Stimulated activated naive CD4-positive, alpha-beta T cell treated with Interleukin-2 at 50 U/mL for 16 hours (primary cell): ENCODE results near the gene ACBD6.

Experiments
- DNase-seq: peaks from one replicate; lab custom pipeline; 2025; lab: John Stamatoyannopoulos, UW

Gene ACBD6

DNA sequence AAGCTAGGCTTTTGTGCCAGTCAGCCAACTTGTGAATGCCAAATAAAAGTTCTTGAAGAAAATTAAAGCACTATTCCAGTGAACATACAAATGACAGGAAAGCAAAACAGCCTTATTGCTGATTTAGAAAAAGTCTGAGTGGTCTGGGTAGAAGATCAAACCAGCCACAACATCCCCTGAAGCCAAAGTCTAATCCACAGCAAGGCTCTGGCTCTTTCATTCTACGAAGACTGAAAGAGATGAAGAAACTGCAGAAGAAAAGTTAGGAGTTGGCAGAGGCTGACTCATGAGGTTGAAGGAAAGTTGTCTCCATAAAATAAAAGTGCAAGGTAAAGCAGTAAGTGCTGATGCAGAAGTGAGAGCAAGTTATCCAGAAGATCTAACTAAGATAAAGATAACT, 206.4 kb downstream of the ACBD6 start:
- DNase-seq, result no peak

GRCh38 chr1:180294711-180295110, 207.7 kb downstream of the ACBD6 start:
- no peak for DNase-seq

GRCh38 chr1:180291004-180291403, 211.4 kb downstream of the ACBD6 start:
- no peak for DNase-seq

DNA sequence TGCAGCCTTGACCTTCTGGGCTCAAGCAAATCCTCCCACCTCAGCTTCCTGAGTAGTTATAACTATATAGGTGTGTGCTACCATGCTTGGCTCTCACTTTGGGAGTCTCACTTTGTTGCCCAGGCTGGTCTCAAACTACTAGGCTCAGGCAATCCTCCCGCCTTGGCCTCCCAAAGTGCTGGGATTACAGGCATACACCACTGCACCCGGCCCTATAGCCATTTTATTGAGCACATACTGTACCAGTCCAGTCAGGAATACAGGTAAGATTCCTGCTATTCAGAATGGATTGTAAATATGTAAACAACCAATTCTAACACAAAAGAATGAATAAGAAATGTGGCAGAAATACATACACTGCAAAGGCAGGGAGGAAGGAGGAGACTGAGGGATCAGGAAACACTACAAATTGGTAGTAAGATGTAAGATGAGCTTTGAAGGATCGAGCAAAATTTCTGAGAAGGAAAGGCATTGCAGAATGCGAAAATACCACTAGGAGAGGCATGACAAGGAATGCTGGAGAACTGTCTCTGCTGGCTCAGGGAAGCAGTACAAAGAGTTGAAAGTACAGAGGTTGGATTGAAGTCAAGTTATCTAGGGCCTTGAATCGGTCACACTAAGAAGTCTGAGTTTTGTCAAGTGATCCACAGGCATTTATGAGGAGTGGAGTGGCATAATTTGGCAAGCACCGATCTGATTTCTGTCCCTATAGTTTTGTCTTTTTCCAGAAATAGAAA, 211.9 kb downstream of the ACBD6 start:
- no peak for DNase-seq

- no peak for DNase-seq
Measured at GRCh38 chr1:180288940-180289339, 213.4 kb downstream of the ACBD6 start.

- no peak for DNase-seq
Measured at GRCh38 chr1:180287988-180288705, 214.2 kb downstream of the ACBD6 start.

DNA sequence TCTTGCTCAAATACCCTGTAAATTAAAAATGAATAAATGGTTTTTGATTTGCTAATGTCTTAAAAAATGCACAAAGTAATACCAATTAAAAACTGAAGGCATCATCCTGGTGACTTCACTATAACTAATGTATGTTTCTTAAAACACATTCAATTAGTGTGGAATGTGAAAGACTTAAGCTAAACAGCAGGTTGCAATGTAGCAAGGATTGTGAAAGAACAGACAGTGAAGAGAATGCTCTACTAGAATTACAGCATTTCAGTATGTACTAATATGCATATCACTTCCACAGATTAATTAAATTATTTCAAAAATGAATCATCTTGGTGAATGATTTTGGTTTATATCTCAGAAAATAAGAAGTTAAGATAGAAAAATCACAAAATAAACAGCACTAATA, 216.0 kb downstream of the ACBD6 start:
- DNase-seq, result no peak

DNA sequence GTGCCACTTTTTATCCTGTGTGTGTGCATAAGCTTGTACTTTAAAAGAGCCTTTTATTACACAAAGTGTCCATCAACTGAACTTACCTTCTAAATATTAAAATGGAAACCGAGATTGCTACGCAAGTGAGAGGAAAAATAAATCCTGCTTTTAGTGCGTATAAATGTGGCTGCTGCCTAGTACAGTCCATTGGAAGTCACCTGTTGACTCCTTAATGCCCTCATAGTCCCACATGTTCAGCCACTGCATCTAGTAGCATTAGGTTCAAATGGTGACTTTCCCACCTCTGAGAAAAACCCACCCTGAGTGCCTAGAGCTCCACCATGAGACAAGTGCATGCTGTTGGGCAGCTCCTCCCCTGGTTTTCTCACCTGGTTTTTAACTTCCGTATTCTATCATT, 219.3 kb downstream of the ACBD6 start:
- DNase-seq, result no peak

DNA sequence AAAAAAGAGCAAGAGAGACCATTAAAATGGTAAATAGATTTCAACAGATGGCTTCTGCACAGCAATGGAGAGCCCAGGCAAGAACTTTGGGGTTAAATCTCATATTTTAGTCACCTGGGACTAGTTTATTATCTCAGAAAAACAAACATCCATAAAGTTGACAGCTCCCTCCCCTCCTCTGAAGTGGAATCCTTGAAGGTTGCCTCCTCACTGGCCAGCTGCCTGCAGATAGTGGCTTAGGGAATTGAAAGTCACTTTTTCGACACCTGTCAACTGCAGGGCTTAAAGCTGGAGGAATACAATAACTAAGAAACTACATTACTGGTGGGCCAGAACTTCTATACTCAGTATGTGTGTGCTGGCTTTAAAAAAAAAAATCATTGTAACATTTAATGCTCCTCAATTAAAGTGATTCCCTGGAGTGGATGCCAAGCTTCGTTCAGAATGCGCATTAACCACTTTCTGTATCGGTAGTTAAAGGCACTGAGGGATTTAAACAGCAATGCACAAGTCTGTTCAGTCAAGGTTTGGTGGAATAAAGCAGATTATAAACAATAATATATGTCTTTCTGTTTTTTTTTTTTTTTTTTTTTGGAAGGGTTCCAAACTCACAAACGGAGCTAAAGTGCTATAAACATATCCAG, 219.9 kb downstream of the ACBD6 start:
- DNase-seq, result no peak

DNA sequence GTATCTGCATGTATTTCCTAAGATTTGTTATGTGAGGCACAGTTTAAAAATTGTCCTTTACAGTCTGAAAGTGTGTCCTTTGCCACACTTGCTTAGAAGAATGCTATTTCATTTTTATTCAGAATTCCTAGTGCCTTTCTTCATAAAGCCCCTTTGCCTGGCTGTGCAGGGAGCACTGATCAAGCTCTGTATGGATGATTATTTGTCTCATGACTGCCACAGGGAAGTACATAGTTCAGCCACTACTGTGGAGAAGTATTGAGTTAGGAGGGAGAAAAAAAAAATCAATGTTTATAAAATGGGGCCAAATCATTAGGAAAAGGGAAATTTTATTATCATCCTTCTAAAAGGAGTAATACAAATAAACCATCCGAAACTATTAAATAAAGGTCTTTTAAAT, 220.9 kb downstream of the ACBD6 start:
- no peak for DNase-seq

DNA sequence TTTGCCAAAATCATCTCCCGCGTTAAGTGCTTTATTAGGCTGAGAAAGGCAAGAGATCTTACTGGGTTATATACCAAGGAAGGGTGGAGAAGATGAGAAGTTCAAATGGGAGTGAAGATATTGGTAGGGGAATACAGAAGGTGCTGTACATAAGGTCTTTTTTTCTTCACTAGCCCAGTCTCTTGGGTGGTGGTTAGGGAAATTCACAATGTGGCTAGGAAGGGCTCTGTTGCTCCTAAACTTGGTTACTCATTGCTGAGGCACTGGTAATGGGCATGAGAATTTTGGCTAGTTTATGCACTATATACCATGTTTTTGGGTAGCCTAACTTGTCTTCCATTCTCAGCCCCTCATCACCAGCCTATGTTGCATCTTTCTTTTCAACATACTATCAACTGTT, 221.8 kb downstream of the ACBD6 start:
- no peak for DNase-seq

DNA sequence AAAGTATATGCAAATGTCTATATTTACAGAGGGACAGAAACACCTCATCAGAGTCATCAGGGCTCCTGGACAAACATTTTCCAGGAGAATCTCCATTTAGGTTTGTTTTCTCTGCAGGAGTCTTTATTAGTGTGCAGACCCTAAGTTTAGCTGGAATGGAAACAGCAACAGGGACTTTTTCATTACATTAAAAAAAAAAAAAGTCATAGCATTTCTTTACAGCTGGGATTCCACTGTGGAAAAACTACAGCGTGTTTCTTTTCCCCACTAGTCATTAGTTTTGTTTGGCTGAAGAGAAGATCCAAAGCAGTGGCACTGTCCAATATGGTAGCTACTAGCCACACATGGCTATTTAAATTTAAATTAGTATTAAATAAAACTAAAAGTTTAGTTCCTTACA, 222.7 kb downstream of the ACBD6 start:
- DNase-seq, result no peak

DNA sequence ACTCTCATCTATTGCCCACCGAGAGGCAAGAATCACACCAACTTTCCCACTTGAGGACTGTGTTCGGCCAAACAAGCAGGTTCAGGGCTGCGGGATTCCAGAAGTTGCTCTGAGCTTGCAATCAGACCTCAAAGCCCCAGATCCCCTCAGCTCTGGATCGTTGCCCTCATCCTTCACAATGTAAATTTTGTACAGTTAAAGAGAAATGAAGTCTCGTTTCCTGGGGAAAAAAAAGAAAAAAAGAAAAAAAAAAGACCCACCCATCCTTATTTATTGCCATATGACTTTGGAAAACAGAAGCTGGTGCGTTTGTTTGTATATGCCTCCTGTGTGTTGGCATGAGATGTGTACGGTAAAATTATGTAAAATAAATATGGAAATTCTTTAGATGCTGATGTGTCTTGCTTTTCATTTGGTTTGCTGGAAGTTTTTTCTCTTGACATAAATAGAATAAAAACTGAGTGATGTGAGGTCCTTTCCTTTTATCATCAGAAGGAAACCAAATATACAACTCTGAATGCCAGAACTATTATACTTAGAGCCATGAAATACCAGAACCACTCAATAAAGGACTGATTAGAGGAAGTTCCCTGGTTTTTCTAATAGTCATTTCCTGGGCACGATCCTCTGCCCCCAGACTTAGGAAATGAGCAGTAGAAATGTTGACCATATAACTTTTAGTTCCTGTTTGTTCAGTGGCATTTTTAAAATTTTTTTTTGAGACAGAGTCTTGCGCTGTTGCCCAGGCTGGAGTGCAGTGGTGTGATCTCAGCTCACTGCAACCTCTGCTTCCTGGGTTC, 223.6 kb downstream of the ACBD6 start:
- DNase-seq, result no peak

DNA sequence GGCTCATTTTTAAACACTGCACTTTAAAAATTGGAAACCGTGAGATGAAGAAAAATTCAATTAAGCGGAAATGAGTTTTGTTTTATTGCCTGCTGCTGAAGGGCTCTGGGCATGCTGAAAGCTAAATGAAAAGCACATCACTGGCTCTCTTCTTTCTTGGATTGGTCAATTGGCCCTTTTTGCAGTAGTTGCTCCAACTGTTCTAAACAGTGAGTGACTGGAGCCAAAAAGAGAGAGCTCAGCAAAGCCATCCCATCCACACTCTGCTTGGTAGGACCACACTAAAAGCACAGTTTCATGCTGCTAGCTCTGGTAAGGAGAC, 224.2 kb downstream of the ACBD6 start:
- DNase-seq, result no peak

DNA sequence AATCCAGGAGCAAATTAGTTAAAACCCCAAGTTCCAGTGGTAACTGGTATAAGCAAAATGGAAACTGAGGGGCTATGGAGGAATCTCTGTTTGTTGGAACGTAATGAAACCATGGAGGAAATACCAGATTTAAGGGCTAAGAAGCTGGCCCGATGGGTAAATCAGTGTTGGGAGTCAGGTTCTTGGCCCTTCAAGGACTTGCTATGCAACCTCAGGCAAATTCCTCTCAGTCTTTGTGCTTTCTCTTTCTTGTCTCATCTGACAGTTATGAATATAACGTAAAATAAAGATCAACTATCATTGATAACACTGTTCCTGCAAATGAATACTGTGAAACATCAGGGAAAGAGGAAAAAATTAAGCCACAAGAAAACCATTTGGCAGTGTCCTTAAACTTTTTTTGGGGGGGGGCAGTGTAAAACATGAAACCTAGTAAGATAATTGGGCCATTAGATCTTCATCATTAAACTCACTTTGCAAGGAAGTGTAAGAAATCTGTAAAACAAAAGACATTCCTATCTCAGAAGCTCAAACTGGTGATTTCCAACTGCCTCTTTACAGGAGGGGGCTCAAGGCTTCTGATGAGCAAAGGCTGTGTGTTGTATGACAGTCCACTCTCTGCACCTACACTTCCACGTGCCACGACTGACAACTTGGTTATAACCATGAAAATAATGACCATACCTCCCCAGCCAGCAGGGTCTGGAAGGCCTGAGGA, 224.7 kb downstream of the ACBD6 start:
- no peak for DNase-seq

- DNase-seq, result no peak
Measured at GRCh38 chr1:180275726-180276125, 226.7 kb downstream of the ACBD6 start.

DNA sequence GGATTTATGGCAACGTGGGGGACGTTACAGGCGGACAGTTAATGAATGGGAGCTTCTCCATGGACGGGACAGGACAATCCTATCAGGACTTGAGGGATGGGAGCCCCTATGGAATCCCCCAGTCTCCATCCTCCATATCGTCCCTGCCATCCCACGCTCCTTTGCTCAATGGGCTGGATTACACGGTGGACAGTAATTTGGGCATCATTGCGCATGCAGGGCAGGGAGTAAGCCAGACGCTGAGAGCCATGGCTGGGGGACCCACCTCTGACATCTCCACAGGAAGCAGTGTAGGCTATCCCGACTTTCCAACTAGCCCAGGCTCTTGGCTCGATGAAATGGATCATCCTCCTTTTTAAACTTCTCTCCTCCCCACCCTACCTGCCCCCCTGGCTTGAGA, 228.2 kb downstream of the ACBD6 start:
- DNase-seq, result no peak

DNA sequence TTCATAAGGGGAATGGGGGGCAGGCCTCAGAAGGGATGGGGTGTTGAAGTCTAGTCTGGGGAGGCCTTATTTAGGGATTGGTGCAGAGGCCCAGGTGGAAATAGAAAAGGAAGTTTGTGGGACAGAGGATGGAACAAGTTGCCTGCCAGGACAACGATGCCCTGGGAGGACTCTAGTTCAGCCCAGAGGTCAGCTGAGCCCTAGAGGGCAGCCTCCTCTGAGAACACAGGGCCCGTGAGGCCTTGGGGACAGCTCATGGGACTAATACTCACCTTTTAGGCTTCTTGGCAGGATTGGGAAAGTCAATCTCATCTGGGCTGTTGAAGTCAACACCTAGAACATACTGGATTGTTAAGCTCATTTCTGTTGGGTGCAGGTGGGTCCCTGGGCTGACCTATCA, 229.3 kb downstream of the ACBD6 start:
- no peak for DNase-seq

DNA sequence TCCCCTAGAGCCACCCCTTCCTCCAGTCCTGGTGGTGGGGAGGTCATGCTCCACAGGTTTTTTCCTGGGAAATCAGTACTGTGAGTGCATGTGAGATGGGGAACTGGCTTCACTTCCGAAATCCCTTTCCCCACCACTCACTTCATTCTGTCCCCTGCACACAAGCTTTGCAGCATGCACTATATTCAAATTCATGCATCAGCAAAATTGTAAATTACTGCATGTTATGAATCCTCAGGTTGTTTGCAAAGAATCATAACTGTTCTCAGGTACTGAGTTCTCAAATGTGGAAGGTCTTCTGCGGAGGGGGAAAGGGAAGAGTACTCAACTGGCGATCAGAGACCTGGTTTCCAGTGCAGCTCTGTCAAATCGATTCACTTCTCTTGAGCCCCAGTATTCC, 230.0 kb downstream of the ACBD6 start:
- no peak for DNase-seq

DNA sequence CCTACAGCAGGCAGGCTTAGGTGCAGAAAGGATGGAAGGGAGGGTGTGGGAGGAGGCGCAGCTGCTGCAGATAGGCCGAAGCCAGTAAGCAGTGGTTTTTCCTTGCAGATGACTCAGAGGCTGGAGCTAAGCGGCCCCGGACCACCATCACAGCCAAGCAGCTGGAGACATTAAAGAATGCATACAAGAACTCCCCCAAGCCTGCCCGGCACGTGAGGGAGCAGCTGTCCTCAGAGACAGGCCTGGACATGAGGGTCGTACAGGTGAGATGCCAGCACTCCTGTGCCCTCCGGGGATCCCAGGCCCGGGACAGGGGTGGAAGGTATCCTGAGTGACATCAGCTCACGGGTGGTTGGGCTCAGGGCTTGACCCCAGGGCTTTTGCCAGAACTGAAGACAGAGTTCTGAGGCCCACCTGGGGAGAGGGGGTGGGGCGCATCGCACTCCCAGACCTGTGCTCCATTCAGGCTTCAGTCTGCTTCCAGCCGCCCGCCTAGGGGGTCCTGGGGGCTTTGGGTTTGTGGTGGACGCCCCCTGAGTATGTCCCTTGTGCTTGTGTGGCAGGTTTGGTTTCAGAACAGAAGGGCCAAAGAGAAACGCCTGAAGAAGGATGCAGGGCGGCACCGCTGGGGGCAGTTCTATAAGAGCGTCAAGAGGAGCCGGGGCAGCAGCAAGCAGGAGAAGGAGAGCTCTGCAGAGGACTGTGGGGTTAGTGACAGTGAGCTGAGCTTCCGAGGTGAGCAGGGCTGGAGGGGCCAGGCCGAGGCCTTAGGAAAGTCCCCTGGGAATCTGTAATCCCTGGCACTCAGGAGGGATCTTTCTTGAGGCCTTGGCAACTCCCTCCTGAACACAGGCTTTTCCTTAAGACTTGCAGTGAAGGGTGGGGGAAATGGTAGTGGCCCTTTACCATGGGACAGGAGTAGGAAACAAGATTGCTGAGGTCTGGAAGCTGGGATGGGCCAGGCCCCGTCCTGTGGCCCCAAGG, 230.8 kb downstream of the ACBD6 start:
- DNase-seq, result no peak
